HL-60/S4 treated with phorbol 12-myristate 13-acetate at 8.2 ng/mL for 4 days and 3 days (cell line): ENCODE results near the gene SMYD2.
"Not testable (repeated sequence)": the region's sequence is repeated elsewhere in the genome, so short reads cannot be mapped to it uniquely, and the experiment has no call there.

Experiments
- in situ Hi-C: fragments of 300-500 bp; cut with MboI; formaldehyde crosslinking; loops from 2 replicates; pipeline ENCODE4 v1.15.0; 2022; ENCODE audit warnings: low sequenced_read_pairs

SMYD2 gene

DNA sequence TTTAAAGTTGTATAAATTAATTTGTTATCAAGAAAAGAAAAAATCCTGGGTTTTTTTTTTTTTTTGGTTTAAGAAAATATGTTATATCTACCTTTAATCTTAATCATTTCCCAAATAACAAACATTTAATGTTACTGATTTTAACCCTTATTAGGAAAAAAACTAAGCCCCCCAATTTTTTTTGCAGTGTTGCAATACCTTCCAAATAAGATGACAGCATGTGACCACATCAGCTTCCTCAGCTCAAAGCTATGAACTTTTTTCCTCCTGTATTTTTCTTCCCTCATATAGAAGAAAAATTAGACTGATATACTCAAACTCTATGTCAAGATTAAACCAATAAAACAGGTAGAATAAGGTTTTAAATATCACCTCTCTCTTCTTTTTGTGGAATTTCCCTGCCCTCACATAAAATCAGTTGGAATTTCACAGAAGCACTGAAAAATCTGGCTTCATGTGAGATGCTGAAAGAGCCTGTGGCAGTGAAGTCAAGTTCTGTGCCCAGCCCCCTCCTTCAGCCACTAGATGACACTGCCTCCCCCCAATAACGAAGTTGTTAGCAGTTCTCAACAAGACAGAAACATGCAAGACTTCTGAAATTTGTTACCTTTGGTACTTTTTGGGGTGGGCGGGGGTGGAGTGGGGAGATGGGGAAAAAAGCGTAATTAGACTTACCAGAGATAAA, 9.6 kb upstream of the SMYD2 start:
- in situ Hi-C loops = no loop called here

GRCh38 chr1:214271995-214272731, 8.8 kb upstream of the SMYD2 start:
- in situ Hi-C loops = no loop called here

DNA sequence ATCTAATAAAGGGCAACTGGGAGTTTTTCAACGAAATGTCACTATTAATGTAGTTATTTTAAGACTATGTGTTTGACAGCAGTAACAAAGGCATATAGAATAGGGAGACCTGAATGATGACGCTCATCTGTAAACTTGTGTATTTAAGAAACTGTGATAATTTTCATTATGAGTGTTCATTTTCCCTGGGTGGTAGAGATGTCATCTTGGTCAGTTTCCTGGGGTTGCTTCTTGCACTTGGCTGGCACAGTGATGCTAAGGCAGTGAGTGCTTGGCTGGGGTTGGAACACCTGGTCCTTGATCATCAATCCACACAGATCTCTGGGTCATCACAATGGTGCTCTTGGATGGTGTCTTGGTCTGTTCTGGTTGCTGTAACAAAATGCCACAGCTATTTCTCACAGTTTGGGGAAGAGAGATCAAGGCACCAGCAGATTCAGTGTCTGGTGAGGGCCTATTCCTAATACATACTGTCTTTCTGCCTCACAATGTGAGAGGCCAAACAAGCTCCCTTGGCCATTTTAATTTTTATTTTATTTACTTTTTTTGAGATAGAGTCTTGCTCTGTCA, 7.9 kb upstream of the SMYD2 start:
- in situ Hi-C loops = no loop called here

- in situ Hi-C loops = not testable (repeated sequence)
These were observed 5.3 kb upstream of the SMYD2 start for GRCh38 chr1:214275700-214276099.

GRCh38 chr1:214276786-214277185, 4.2 kb upstream of the SMYD2 start:
- in situ Hi-C loops = no loop called here

DNA sequence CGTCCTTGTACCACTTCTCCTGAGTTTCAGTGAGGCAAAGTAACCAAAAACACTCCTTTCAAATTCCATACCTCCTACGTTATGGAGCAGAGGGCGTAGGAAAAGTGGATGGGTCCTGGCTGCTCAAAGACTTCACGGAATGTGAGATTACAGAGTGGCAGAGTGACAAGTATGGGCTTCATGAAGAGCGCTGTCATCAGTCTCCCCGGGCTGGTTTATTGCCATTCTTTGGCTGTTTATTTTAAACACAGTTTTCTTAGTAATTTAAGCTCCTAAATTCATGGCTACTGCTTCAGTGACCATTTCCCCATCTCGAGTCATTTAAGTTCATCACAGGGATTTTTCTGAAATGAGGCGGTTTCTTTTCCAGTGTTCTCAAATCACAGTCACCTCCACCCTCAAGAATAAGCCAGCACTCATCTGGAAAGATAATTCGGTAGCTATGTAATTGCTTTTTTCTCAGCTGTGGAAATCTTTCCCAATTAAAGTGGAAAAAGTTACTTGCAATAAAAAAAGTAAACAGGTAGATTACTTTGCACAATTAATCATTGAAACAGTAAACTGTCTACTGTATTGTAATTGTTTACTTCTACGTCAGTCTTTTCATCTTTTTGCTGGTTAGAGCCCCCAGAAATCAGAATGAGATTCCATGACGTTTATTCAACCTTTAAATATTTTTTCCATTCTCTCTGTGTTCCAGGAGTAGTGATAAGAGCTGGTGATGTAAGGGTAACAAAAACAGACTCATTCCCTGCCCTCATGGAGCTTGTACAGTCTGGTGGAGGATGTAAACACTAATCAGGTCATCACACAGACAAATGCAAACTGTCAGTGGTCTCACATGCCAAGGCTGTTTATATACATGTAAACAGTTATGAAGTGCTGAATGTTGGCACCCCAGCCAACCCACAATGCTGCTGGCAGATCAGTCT, 3.0 kb upstream of the SMYD2 start:
- in situ Hi-C loops = no loop called here

DNA sequence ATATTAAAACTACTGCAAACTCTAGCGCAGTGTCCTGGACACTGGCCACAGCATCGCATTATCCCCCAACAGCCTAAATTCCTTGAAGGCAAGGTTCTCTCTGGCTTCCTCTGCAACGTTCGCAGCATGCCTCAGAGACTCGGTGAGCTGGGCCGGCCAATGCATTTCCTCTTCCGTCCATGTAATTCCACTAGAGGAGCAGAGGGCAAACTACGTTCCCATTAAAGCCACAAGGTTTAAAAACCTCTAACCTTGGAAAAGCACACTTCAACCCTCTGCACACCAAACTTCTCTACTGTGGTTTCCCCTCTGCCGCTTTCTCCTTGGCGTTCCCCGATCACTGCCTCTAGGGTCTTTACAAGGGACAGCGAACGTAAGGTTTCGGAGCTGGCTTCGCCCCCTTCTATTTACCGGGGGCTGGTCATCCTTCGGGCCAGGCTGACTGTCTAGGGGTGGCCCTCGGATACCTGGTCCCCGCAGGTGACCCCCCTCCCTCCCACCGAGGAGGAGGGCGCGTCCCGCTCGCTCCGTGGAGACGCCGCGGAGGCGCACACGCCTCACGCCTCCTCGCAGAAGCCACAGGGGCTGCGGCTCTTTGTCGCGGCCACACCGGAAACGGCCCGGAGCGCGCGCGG, 456 bp upstream of the SMYD2 start:
- in situ Hi-C loops = no loop called here

DNA sequence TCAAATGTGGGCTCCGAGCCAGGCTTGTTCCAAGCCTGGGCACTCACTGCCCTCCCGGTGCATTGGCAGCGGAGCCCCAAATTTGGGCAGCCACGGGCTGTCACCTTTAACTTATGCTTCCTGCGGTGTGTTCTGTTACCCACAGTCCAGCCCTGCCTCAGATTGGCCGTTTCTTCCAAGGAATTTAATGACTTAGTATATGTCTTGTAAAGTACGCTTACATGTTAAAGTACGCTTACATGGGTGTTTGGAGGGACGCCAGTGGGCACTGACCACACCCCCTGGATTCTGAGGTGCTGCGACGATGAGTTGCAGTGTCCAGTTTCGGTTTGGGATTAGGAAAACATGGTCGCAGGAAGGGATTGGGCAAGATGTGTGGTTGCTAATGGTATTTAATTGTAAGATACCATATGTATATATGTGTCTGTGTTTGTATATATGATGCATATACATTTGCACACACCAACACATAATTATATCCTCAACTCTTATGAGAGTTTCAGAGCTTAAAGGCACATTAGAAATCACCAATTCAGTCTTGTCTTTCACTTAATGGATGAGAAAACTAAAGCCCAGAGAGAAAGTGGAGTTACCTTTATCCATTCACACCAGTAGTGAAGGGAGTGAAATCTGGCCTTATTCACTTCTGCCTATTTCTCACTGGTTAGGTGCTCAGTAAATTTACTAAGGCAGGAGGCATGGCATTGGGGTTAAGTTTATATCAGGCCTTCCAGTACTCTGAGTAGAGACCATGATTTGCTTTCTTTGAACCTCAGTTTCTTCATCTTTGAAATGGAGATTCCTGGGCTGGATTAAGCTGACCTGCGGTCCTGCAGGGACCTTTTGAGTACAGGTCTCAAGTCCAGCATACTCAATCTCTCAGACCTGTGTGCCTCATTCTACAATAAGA, 1.0 kb downstream of the SMYD2 start:
- in situ Hi-C loops = no loop called here

GRCh38 chr1:214282630-214283242, 1.8 kb downstream of the SMYD2 start:
- in situ Hi-C loops = no loop called here

GRCh38 chr1:214285610-214286440, 4.9 kb downstream of the SMYD2 start:
- in situ Hi-C loops = no loop called here

DNA sequence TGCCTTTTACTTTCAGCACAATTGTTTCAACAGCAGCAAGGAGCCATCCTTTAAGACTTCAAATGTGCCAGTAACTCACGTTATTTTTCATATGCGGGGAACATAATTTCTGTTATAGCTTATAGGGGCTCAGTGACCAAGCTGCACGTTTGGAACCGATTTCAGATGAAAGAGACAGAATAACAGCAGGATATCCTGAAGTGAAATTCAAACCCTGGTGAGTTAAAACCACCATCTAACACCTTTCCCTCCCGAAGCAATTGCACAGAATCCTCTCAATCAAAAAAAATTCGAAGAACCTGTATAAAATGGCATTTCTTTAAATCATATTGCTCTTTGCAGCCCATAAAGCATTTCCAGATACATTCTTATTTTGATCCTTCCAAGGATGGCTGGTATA, 6.9 kb downstream of the SMYD2 start:
- in situ Hi-C loops = no loop called here

DNA sequence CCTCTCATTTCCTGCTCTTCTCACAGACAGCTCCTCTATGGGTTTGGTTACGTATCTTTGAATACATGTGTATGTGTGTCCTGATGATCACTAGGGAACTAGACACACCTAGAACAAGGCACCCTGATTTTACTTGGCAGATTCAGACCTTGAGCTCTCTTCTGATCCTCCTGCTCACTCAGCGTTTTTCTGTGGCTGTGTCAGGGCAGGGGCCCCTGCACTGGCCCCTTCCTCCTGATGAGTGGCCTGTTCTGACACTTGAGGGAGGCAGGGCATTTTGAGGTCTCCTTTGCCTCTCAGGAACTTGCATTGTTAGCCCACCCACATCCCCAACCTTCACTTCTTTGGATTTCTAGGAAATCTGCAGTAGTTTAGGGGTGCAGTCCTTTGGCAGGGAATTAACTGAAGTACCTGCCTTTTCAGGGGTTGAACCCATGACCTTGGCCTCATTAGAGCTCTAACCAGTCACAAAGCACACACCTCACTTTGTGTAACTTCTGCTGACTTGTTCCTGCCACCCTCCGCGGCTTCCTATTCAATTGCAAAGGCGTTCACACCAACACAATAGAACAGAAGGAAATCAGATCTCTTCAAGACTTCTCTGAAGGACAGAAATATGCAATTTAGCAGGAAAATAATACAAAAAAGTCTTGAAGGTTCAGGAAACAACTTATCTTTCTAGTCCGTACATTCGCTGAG, 8.8 kb downstream of the SMYD2 start:
- in situ Hi-C loops = no loop called here

DNA sequence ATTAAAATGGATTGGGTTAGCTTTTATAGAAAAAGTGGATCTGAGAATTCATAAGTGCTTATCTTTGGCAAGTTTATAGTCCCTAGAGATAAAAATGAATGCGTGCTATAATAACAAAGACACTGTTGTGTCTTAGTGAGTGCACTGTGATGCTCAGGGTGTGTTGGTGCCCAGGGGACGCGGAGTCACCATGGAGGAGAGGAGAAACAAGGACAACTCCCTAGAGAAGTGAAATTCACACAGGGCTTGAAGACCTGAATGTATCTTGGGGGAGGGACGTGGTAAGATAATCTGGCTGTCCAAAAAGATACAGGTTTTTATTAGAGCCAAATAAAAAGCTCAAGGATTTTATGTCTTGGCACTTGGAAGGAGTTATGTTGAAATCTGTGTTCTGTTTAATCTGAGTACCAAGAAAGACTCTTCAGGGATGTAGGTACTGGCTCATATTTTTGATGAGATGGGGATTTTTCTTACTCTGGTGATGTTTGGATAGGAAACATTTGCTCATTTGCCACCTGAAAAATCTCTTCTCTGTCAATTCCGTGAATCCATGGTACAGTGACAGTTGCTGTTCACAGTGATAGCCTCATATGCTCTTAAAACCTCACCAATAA, 9.6 kb downstream of the SMYD2 start:
- in situ Hi-C loops = no loop called here

DNA sequence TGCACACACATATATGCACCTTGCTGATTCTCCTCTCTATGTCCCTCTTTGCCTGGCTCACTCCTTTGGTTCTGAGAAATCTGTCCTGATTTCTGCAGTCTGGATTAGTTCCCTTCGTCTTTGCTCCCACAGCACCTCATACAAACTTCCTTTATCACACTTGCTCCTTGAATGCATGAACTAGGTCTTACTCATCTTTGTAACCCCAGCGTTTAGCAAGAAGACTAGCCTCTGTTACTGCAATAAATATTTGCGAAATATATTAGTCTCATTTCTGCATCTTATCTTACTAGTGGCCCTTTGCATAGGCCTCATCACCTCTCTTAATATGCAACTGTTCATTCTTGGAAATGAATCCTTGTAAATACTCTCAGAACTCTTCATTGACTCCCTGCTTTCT, 11.4 kb downstream of the SMYD2 start:
- in situ Hi-C loops = no loop called here

GRCh38 chr1:214295934-214296333, 15.0 kb downstream of the SMYD2 start:
- in situ Hi-C loops = no loop called here

GRCh38 chr1:214296860-214297745, 16.1 kb downstream of the SMYD2 start:
- in situ Hi-C loops = no loop called here
